DND-41 (cell line): ENCODE data around the gene C15orf61.
A peak's percentile ranks its signal among the peaks of the same experiment; 100 is the strongest.

Source experiments
- ATAC-seq: fragments of 200-7000 bp; cut with Tn5 transposase; 3 replicates; pipeline ENCODE4 v1.9.1; 2021; ENCODE audit warnings: low read depth; ENCODE audit not compliant: insufficient read depth
- DNase-seq: peaks from one replicate; pipeline ENCODE4 v3.0.0-alpha.2; 2020
- H2AFZ ChIP-seq: 2 replicates; pipeline ENCODE4 v1.6.0; 2012; ENCODE audit warnings: low read depth, low read length
- H3K27ac ChIP-seq: 2 replicates; pipeline ENCODE4 v1.5.1; 2012; ENCODE audit warnings: low read length, inconsistent platforms
- H3K27me3 ChIP-seq: fragments of 200-600 bp; sonication (generic); 2 replicates; pipeline ENCODE4 v1.6.0; 2012; ENCODE audit warnings: low read length, mild to moderate bottlenecking, inconsistent platforms; ENCODE audit not compliant: insufficient read depth, poor library complexity
- H3K36me3 ChIP-seq: 2 replicates; pipeline ENCODE4 v1.5.1; 2012; ENCODE audit warnings: low read length, inconsistent platforms; ENCODE audit not compliant: insufficient read depth
- H3K4me1 ChIP-seq: 2 replicates; pipeline ENCODE4 v1.5.1; 2012; ENCODE audit warnings: mild to moderate bottlenecking, low read length; ENCODE audit not compliant: insufficient read depth
- H3K4me2 ChIP-seq: 2 replicates; pipeline ENCODE4 v1.6.0; 2012; ENCODE audit warnings: mild to moderate bottlenecking, moderate library complexity, low read length, inconsistent platforms; ENCODE audit not compliant: insufficient read depth
- H3K4me3 ChIP-seq, 2 experiments: fragments of 200-600 bp in 1 of 2; shearing (Covaris generic) in 1 of 2; 2 replicates each; pipeline ENCODE4 v1.5.1; 2012 to 2016; ENCODE audit warnings: inconsistent platforms in 2 of 2, low read length in 2 of 2, mild to moderate bottlenecking in 2 of 2, low read depth in 1 of 2, moderate library complexity in 1 of 2
- H3K79me2 ChIP-seq: 2 replicates; pipeline ENCODE4 v1.6.0; 2012; ENCODE audit warnings: low read length, inconsistent platforms; ENCODE audit not compliant: insufficient read depth
- H3K9ac ChIP-seq: 2 replicates; pipeline ENCODE4 v1.6.0; 2012; ENCODE audit warnings: low read depth, mild to moderate bottlenecking, inconsistent platforms, low read length, moderate library complexity
- H3K9me3 ChIP-seq: 2 replicates; pipeline ENCODE4 v1.5.1; 2012; ENCODE audit warnings: low read length, moderate library complexity, mild to moderate bottlenecking, inconsistent platforms; ENCODE audit not compliant: insufficient read depth, severe bottlenecking
- H4K20me1 ChIP-seq: 2 replicates; pipeline ENCODE4 v1.6.0; 2012; ENCODE audit warnings: low read length; ENCODE audit not compliant: insufficient read depth
- EZH2 ChIP-seq: IDR thresholded peaks from 3 replicates; pipeline ENCODE4 v1.6.1; 2012; ENCODE audit warnings: borderline replicate concordance, low read depth, mild to moderate bottlenecking, moderate library complexity, low read length, inconsistent platforms; ENCODE audit not compliant: severe bottlenecking
- TF ChIP-seq, protein P1 (sequence below): IDR thresholded peaks from 2 replicates; pipeline ENCODE4 v1.5.1; 2012; ENCODE audit warnings: borderline replicate concordance, low read length, moderate library complexity, mild to moderate bottlenecking; ENCODE audit not compliant: poor library complexity, severe bottlenecking; ENCODE audit errors: extremely low read depth

Gene C15orf61

GRCh38 chr15:67520321-67521028 lies 456 bp upstream of the C15orf61 start:
- no peak for ATAC-seq
- no peaks in the 10 kb centered on the region for H3K27me3 ChIP-seq
- H4K20me1 ChIP-seq, result peaks cover 3% of the 10 kb centered on the region; the same call in 1 of the 2 replicates
- H3K4me1 ChIP-seq, result peaks cover 32% of the 10 kb centered on the region
- H3K27ac ChIP-seq, result peak overlapping the region; percentile 90
- H3K4me3 ChIP-seq, result peak overlapping the region; percentile 12 to 79; a peak in 3 of 4 replicates
- H2AFZ ChIP-seq, result peak overlapping the region; percentile 80
- peaks cover 43% of the 10 kb centered on the region for H3K79me2 ChIP-seq
- no peak for TF ChIP-seq EZH2
- TF ChIP-seq, protein P1, sequence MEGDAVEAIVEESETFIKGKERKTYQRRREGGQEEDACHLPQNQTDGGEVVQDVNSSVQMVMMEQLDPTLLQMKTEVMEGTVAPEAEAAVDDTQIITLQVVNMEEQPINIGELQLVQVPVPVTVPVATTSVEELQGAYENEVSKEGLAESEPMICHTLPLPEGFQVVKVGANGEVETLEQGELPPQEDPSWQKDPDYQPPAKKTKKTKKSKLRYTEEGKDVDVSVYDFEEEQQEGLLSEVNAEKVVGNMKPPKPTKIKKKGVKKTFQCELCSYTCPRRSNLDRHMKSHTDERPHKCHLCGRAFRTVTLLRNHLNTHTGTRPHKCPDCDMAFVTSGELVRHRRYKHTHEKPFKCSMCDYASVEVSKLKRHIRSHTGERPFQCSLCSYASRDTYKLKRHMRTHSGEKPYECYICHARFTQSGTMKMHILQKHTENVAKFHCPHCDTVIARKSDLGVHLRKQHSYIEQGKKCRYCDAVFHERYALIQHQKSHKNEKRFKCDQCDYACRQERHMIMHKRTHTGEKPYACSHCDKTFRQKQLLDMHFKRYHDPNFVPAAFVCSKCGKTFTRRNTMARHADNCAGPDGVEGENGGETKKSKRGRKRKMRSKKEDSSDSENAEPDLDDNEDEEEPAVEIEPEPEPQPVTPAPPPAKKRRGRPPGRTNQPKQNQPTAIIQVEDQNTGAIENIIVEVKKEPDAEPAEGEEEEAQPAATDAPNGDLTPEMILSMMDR, result no peak
- H3K9ac ChIP-seq, result peak overlapping the region; percentile 93
- no peaks in the 10 kb centered on the region; the same call in 1 of the 2 replicates for H3K36me3 ChIP-seq
- DNase-seq, result no peak
- H3K9me3 ChIP-seq, result no peaks in the 10 kb centered on the region
- H3K4me2 ChIP-seq, result peak overlapping the region; percentile 62

DNA sequence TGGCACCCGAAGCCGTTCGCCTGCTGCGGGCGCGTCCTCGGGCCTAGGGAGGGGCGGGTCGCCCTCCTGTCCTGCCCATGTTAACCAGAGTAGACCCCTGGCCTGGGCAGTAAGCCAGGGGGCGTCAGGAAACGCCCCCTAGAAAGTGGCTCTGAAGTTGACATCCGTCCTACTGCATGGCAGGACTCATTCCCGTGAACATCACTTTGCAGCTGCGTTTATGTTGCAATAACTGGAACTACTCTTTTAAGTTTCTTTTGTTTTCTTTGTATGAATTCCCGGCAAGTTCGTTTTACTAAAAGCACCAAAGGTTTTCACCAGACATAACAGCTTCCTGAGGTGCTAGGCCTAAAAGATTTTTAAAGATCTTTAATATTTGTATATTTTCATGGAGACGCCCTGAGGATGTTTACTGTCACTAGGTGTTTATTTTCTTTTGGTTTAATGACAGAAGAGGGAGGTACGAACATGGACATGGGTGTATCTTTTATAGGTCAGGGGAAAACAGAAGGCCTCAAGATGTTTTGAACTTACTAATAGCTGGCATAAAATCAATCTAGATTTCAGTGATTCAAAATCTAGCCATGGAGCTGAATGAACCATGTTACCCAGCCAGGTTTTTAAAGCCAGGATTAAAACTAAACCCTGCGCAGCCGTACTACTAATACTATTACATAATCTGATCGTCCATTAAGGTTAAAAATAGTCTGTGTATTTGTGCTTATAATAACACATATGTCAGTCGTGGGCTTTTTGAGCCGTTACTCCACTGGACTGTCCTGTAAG lies 1.0 kb downstream of the C15orf61 start:
- peak; percentile 65 for ATAC-seq
- H3K27me3 ChIP-seq, result no peaks in the 10 kb centered on the region
- H4K20me1 ChIP-seq, result peaks cover 3% of the 10 kb centered on the region; the same call in 1 of the 2 replicates
- peaks cover 52% of the 10 kb centered on the region for H3K79me2 ChIP-seq
- TF ChIP-seq, protein P1, result peak; percentile 20
- TF ChIP-seq EZH2, result no peak
- H2AFZ ChIP-seq, result peak overlapping the region; percentile 80
- peaks cover 32% of the 10 kb centered on the region for H3K4me1 ChIP-seq
- H3K9me3 ChIP-seq, result no peaks in the 10 kb centered on the region
- H3K4me2 ChIP-seq, result peak overlapping the region; percentile 62
- peak overlapping the region; percentile 93 for H3K9ac ChIP-seq
- peak overlapping the region; percentile 90 for H3K27ac ChIP-seq
- no peak for DNase-seq
- peak overlapping the region; percentile 64 to 79 for H3K4me3 ChIP-seq
- H3K36me3 ChIP-seq, result peaks cover 5% of the 10 kb centered on the region

DNA sequence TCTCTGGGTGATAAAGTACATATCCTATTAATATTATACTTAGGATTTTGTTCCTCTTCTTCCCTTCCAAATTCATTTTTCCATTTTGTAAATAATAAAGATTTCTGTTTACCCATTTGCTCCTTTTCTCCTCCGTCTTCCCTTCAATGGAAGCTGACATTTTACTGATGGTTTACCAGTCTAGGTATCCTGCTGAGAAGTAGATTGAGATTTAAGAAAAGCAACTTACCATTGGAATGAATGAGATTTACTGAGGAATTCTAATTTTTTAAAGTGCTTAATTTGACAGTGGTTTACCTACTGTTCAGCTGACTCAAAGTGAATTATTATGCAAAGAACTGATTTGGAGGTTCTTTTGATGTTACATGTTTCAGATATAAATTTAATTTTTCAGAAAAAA lies 2.4 kb downstream of the C15orf61 start:
- Histone ChIP-seq H3K27me3 (no peaks in the 10 kb centered on the region), H2AFZ (no peak overlapping the region), H3K4me1 (peaks cover 32% of the 10 kb centered on the region), H3K27ac (no peak overlapping the region; the same call in 1 of the 2 replicates), H3K36me3 (peaks cover 14% of the 10 kb centered on the region), H4K20me1 (peaks cover 3% of the 10 kb centered on the region; the same call in 1 of the 2 replicates), H3K4me2 (peak overlapping the region; percentile 62), H3K9me3 (no peaks in the 10 kb centered on the region), H3K9ac (peak overlapping the region; percentile 93), H3K4me3 (peak overlapping the region in 1 of 2 experiments; percentile 79; a peak in 1 of 4 replicates), H3K79me2 (peaks cover 52% of the 10 kb centered on the region)
- no peak for TF ChIP-seq EZH2
- no peak for DNase-seq
- no peak for ATAC-seq
